WERI-Rb-1 (cell line): ENCODE results near the gene TMC7.

ENCODE experiments used
- DNase-seq: peaks from one replicate; pipeline ENCODE4 v3.0.0-alpha.2; 2020
- H3K27ac ChIP-seq: fragments of 250-450 bp; sonication (Bioruptor Pico); 2 replicates; pipeline ENCODE4 v1.5.1; 2020; ENCODE audit warnings: mild to moderate bottlenecking, moderate library complexity
- H3K27me3 ChIP-seq: fragments of 250-450 bp; sonication (Bioruptor Pico); 2 replicates; pipeline ENCODE4 v1.5.1; 2021; ENCODE audit warnings: mild to moderate bottlenecking, low read depth, moderate library complexity; ENCODE audit not compliant: insufficient read depth, severe bottlenecking
- H3K36me3 ChIP-seq: fragments of 250-450 bp; sonication (Bioruptor Pico); 2 replicates; pipeline ENCODE4 v1.5.1; 2020; ENCODE audit warnings: mild to moderate bottlenecking, moderate library complexity
- H3K4me3 ChIP-seq: 2 replicates; pipeline ENCODE4 v1.5.1; 2011; ENCODE audit warnings: low read depth, mild to moderate bottlenecking, control low read depth, low read length
- H3K9me3 ChIP-seq: fragments of 250-450 bp; sonication (Bioruptor Pico); 2 replicates; pipeline ENCODE4 v1.5.1; 2021; ENCODE audit warnings: mild to moderate bottlenecking, moderate library complexity; ENCODE audit not compliant: severe bottlenecking
- TF ChIP-seq, protein P1 (sequence below): IDR thresholded peaks from 2 replicates; pipeline ENCODE4 v1.5.1; 2011; ENCODE audit warnings: low read depth, mild to moderate bottlenecking, control low read depth, inconsistent platforms, low read length

TMC7 gene

DNA sequence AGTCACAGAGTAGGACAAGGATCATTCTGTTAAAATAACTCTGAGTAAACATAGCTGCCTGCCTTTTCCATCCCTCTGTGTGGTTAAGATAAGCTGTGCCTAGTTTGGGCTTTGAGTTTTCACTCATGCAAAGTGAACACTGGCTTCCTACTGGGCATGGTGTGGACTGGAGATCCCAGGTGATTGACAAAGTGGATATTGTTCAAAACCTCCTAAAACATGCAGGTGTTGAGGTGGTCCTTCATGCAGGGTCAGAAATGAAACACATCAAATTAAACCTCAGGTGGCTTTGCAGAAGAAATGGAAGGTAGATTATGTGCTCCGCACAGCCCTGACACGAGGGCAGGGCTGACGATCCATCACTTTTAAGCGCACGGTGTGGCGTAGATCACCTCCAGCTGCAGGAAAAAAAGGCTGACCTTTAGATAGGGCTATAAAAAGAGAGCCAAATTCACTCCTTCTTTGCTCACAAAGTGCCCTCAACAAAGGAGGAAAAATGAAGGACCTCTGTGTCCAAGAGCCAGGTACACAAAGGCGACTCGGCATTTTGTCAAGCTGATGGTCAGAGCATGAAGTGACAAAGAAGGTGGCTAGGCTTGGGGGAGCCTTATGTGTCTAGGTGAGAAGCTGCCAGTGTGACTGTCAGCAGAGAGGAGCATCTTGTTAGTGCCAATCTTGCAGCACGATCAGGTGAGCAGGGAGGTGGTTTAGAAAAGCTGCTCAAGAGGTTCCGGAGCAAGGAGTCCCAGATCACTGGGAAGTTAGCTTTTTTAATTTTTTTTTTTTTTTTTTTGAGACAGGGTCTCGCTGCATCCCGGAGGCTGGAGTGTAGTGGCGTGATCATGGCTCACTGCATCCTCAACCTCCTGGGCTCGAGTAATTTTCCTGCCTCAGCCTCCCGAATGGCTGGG is 110.2 kb downstream of the TMC7 start:
- Histone ChIP-seq H3K4me3 (no peak overlapping the region), H3K36me3 (no peaks in the 10 kb centered on the region), H3K27ac (no peak overlapping the region), H3K9me3 (no peaks in the 10 kb centered on the region), H3K27me3 (no peaks in the 10 kb centered on the region)
- no peak for DNase-seq
- TF ChIP-seq, protein P1, sequence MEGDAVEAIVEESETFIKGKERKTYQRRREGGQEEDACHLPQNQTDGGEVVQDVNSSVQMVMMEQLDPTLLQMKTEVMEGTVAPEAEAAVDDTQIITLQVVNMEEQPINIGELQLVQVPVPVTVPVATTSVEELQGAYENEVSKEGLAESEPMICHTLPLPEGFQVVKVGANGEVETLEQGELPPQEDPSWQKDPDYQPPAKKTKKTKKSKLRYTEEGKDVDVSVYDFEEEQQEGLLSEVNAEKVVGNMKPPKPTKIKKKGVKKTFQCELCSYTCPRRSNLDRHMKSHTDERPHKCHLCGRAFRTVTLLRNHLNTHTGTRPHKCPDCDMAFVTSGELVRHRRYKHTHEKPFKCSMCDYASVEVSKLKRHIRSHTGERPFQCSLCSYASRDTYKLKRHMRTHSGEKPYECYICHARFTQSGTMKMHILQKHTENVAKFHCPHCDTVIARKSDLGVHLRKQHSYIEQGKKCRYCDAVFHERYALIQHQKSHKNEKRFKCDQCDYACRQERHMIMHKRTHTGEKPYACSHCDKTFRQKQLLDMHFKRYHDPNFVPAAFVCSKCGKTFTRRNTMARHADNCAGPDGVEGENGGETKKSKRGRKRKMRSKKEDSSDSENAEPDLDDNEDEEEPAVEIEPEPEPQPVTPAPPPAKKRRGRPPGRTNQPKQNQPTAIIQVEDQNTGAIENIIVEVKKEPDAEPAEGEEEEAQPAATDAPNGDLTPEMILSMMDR: no peak

DNA sequence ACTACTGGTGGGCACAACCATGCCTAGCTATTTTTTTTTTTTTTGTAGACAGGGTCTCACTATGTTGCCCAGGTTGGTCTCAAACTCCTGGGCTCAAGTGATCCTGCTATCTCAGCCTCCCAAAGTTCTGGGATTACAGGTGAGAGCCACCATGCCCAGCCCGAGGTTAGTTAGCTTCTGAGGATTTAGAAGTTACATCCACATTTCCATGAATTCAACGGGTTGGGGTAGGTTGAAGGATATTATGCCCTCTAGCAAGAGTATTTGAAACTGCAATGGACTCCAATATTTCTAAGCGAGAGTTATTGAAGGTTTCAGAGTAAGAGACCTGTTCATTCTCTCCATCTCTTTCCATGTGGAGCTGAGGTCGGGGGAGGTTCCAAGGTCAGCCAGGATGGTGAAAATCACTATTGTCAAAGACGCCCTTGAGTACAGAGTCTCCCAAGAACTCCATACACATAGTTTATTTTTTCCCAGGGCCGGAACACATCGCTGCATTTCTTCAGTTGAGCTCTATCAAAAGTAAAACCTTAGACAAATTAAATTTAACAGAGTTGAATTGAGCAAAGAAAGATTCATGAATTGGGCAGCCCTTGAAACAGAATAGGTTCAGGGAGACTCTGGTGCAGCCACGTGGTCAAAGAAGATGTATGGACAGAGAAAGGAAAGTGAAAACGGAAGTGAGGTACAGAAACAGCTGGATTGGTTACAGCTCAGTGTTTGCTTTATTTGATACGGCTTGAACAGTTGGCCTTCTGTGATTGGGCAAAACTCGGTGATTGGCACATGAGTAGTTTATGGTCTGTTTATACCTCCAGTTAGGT is 111.0 kb downstream of the TMC7 start:
- TF ChIP-seq, protein P1: no peak
- H3K36me3 ChIP-seq: no peaks in the 10 kb centered on the region
- DNase-seq: no peak
- no peaks in the 10 kb centered on the region for H3K9me3 ChIP-seq
- no peaks in the 10 kb centered on the region for H3K27me3 ChIP-seq
- no peak overlapping the region for H3K27ac ChIP-seq
- no peak overlapping the region for H3K4me3 ChIP-seq

DNA sequence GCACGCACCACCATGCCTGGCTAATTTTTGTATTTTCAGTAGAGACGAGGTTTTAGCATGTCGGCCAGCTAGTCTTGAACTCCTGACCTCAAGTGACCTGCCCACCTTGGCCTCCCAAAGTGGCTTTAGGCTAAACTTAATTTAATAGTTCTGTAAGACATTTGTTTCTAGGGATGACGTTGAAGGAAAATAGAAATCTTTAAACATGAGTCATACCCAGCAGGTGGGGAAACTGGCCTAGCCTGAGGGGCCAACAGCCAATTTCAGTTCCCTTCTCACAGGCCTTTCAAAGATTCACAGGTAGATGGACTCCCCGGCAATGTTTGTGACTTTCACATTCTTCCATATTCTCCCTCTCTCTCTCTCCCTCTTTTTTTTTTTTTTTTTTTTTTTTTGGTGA is 111.9 kb downstream of the TMC7 start:
- no peak for DNase-seq
- TF ChIP-seq, protein P1: no peak
- H3K27ac ChIP-seq: no peak overlapping the region

DNA sequence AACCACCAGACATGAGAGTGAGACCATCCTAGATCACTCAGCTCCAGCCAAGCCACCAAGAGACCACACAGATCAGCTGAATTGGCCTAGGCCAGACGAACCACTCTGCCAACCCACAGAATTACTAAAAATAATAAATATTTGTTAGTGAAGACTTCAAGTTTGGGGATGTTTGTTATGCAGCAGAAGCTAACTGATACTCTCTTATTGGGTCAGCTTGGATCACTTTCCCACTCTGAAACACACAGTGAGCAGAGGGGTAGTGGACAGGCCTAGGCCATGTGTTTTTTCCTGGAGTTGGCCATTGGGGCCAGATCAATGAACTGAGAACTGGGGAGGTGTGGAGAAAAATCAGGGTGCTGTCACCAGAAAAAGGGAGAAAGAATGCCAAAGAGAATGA is 114.4 kb downstream of the TMC7 start:
- Histone ChIP-seq H3K36me3 (no peaks in the 10 kb centered on the region), H3K27ac (no peak overlapping the region), H3K4me3 (no peak overlapping the region), H3K27me3 (no peaks in the 10 kb centered on the region), H3K9me3 (no peaks in the 10 kb centered on the region)
- DNase-seq: no peak
- TF ChIP-seq, protein P1: no peak

More for the DNA sequence above, 111.9 kb downstream of the TMC7 start:
- Histone ChIP-seq H3K36me3 (no peaks in the 10 kb centered on the region), H3K27me3 (no peaks in the 10 kb centered on the region), H3K4me3 (no peak overlapping the region), H3K9me3 (no peaks in the 10 kb centered on the region)

DNA sequence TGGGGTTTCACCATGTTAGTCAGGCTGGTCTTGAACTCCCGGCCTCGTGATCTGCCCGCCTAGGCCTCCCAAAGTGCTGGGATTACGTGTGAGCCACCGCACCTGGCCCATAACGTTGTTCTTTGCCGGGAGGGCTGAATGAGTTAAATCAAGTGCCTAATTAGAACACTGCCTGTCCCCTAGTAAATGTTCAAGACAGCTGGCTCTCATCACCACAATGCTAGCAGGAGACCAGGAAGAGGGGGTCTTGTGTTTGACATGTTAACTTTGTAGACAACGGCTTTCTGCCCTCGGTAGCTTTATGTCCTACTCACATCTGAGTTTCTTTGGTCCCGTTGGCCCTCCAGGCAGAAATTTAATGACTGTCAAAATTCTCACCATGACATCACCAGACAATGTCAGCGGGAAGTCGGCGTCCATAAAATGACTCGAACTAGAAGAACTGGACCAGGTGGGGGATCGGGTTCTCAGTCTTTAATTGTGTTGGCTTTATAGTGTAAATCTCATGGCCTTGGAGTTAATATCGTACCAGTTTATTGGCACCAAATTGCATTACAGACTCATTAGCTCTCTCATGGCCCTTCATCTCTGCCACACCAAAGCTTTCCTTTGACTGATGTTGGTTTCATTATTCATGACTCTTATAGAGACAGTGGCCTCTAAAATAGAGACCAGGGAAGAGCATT is 118.6 kb downstream of the TMC7 start:
- Histone ChIP-seq H3K36me3 (no peaks in the 10 kb centered on the region), H3K9me3 (no peaks in the 10 kb centered on the region), H3K27ac (no peak overlapping the region), H3K27me3 (no peaks in the 10 kb centered on the region), H3K4me3 (no peak overlapping the region)
- no peak for DNase-seq
- TF ChIP-seq, protein P1: no peak
